DOHH2 (cell line): ENCODE results near the gene MLXIP.

Experiments
- H3F3A ChIP-seq: fragments of 200-600 bp; sonication (generic), shearing (Covaris generic); 2 replicates; pipeline ENCODE4 v1.6.0; 2016; ENCODE audit warnings: antibody characterized with exemption, mild to moderate bottlenecking; ENCODE audit not compliant: control insufficient read depth, insufficient read depth
- H3K27ac ChIP-seq: fragments of 200-600 bp; sonication (generic); 2 replicates; pipeline ENCODE4 v1.5.1; 2014; ENCODE audit warnings: low read depth, mild to moderate bottlenecking, low read length, moderate library complexity
- H3K27me3 ChIP-seq: fragments of 200-600 bp; sonication (generic); 2 replicates; pipeline ENCODE4 v1.6.1; 2014; ENCODE audit warnings: mild to moderate bottlenecking, low read length, mixed read lengths; ENCODE audit not compliant: control insufficient read depth
- H3K36me3 ChIP-seq: fragments of 200-600 bp; sonication (generic); 2 replicates; pipeline ENCODE4 v1.6.1; 2014; ENCODE audit warnings: mild to moderate bottlenecking, low read length, moderate library complexity, mixed read lengths; ENCODE audit not compliant: control insufficient read depth
- H3K4me1 ChIP-seq: fragments of 200-600 bp; sonication (generic); 2 replicates; pipeline ENCODE4 v1.6.1; 2014; ENCODE audit warnings: mild to moderate bottlenecking, low read length, mixed read lengths; ENCODE audit not compliant: control insufficient read depth
- H3K4me2 ChIP-seq: fragments of 200-600 bp; sonication (generic); 2 replicates; pipeline ENCODE4 v1.6.0; 2014; ENCODE audit warnings: mild to moderate bottlenecking, low read length, moderate library complexity
- H3K4me3 ChIP-seq: fragments of 200-600 bp; sonication (generic); 2 replicates; pipeline ENCODE4 v1.5.1; 2014; ENCODE audit warnings: mild to moderate bottlenecking, low read length, mixed read lengths
- H3K79me2 ChIP-seq: fragments of 200-600 bp; sonication (generic); 2 replicates; pipeline ENCODE4 v1.6.1; 2014; ENCODE audit warnings: mild to moderate bottlenecking, low read length, mixed read lengths; ENCODE audit not compliant: control insufficient read depth
- H3K9me2 ChIP-seq: fragments of 200-600 bp; sonication (generic); replicated peaks from 2 replicates; pipeline ENCODE4 v1.6.1; 2014; ENCODE audit warnings: mild to moderate bottlenecking, low read length, mixed read lengths; ENCODE audit not compliant: control insufficient read depth
- H3K9me3 ChIP-seq: fragments of 200-600 bp; sonication (generic); 2 replicates; pipeline ENCODE4 v1.6.1; 2014; ENCODE audit warnings: antibody characterized with exemption, low read length, mixed read lengths; ENCODE audit not compliant: control insufficient read depth, insufficient read depth
- H4K20me1 ChIP-seq: fragments of 200-600 bp; sonication (generic); 2 replicates; pipeline ENCODE4 v1.6.0; 2014; ENCODE audit warnings: low read depth, mild to moderate bottlenecking, antibody characterized with exemption, low read length, moderate library complexity; ENCODE audit not compliant: control insufficient read depth, insufficient read depth
- EZH2phosphoT487 ChIP-seq: fragments of 200-600 bp; sonication (generic); IDR thresholded peaks from 2 replicates; pipeline ENCODE4 v1.6.1; 2017; ENCODE audit warnings: borderline replicate concordance, mild to moderate bottlenecking, antibody characterized with exemption, low read length, moderate library complexity, mixed read lengths
- TF ChIP-seq, protein P1 (sequence below): fragments of 200-600 bp; sonication (generic); IDR thresholded peaks from one replicate; pipeline ENCODE4 v1.5.1; 2014; ENCODE audit warnings: antibody characterized with exemption, mild to moderate bottlenecking, low read depth, low read length; ENCODE audit not compliant: poor library complexity, severe bottlenecking

The MLXIP gene

GRCh38 chr12:122059203-122059960 lies 19.2 kb upstream of the MLXIP start:
- TF ChIP-seq, protein P1, sequence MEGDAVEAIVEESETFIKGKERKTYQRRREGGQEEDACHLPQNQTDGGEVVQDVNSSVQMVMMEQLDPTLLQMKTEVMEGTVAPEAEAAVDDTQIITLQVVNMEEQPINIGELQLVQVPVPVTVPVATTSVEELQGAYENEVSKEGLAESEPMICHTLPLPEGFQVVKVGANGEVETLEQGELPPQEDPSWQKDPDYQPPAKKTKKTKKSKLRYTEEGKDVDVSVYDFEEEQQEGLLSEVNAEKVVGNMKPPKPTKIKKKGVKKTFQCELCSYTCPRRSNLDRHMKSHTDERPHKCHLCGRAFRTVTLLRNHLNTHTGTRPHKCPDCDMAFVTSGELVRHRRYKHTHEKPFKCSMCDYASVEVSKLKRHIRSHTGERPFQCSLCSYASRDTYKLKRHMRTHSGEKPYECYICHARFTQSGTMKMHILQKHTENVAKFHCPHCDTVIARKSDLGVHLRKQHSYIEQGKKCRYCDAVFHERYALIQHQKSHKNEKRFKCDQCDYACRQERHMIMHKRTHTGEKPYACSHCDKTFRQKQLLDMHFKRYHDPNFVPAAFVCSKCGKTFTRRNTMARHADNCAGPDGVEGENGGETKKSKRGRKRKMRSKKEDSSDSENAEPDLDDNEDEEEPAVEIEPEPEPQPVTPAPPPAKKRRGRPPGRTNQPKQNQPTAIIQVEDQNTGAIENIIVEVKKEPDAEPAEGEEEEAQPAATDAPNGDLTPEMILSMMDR = no peak
- TF ChIP-seq EZH2phosphoT487 = no peak
- Histone ChIP-seq H3F3A (peaks cover 64% of the 10 kb centered on the region), H3K9me2 (no peaks in the 10 kb centered on the region), H3K27ac (no peak overlapping the region), H3K4me3 (no peak overlapping the region), H3K36me3 (peaks cover 67% of the 10 kb centered on the region), H3K79me2 (peaks cover 7% of the 10 kb centered on the region), H4K20me1 (peaks cover 16% of the 10 kb centered on the region; the same call in 1 of the 2 replicates), H3K4me2 (no peak overlapping the region), H3K4me1 (peaks cover 15% of the 10 kb centered on the region), H3K27me3 (no peaks in the 10 kb centered on the region), H3K9me3 (no peaks in the 10 kb centered on the region)

- Histone ChIP-seq H3F3A (peaks cover 57% of the 10 kb centered on the region), H3K27me3 (no peaks in the 10 kb centered on the region), H3K79me2 (no peaks in the 10 kb centered on the region; the same call in 1 of the 2 replicates), H3K4me1 (peaks cover 22% of the 10 kb centered on the region), H3K9me3 (no peaks in the 10 kb centered on the region), H3K9me2 (no peaks in the 10 kb centered on the region), H3K27ac (no peak overlapping the region), H3K36me3 (peaks cover 60% of the 10 kb centered on the region), H4K20me1 (peaks cover 9% of the 10 kb centered on the region; the same call in 1 of the 2 replicates), H3K4me2 (no peak overlapping the region), H3K4me3 (no peak overlapping the region)
- no peak for TF ChIP-seq EZH2phosphoT487
- TF ChIP-seq, protein P1 = no peak
Measured at GRCh38 chr12:122060081-122060501, 18.5 kb upstream of the MLXIP start.

DNA sequence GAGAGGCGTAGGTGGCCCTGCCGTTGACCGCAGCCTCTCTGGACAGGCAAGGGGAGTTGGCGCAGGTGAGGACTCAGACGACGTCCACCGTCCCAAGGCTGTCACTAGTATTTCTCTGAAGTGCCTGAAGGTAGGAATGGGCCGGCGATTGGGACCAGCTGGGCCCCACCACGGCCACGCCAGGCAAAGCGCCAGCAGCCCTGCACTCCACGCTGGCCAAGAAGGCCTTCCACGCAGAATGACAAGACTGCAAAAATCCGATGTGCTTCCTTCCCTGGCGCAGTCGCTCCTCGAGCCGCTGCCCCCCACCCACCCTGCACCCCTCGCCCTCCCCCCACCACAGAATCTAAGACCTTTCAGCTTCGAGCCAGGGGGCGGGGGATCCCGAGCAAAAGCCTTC lies 17.3 kb upstream of the MLXIP start:
- peaks cover 1% of the 10 kb centered on the region; the same call in 1 of the 2 replicates for H4K20me1 ChIP-seq
- peaks cover 59% of the 10 kb centered on the region for H3F3A ChIP-seq

More for the DNA sequence above, 17.3 kb upstream of the MLXIP start:
- H3K4me1 ChIP-seq = peaks cover 25% of the 10 kb centered on the region
- H3K79me2 ChIP-seq = no peaks in the 10 kb centered on the region
- H3K27ac ChIP-seq = no peak overlapping the region
- no peak overlapping the region for H3K4me3 ChIP-seq
- no peak for TF ChIP-seq EZH2phosphoT487
- TF ChIP-seq, protein P1 = no peak
- no peaks in the 10 kb centered on the region for H3K9me3 ChIP-seq
- peaks cover 49% of the 10 kb centered on the region for H3K36me3 ChIP-seq
- H3K9me2 ChIP-seq = no peaks in the 10 kb centered on the region
- H3K27me3 ChIP-seq = no peaks in the 10 kb centered on the region
- H3K4me2 ChIP-seq = no peak overlapping the region
